Ishikawa (cell line): ENCODE results near the gene SCIMP.

Source experiments
- CEBPB ChIP-seq: IDR thresholded peaks from 2 replicates; pipeline ENCODE4 v1.6.1; 2012
- NFIC ChIP-seq: IDR thresholded peaks from 2 replicates; pipeline ENCODE4 v1.6.1; 2012
- TF ChIP-seq, protein P1 (sequence below): IDR thresholded peaks from 2 replicates; pipeline ENCODE4 v1.6.1; 2012; ENCODE audit warnings: low read depth, mild to moderate bottlenecking

DNA sequence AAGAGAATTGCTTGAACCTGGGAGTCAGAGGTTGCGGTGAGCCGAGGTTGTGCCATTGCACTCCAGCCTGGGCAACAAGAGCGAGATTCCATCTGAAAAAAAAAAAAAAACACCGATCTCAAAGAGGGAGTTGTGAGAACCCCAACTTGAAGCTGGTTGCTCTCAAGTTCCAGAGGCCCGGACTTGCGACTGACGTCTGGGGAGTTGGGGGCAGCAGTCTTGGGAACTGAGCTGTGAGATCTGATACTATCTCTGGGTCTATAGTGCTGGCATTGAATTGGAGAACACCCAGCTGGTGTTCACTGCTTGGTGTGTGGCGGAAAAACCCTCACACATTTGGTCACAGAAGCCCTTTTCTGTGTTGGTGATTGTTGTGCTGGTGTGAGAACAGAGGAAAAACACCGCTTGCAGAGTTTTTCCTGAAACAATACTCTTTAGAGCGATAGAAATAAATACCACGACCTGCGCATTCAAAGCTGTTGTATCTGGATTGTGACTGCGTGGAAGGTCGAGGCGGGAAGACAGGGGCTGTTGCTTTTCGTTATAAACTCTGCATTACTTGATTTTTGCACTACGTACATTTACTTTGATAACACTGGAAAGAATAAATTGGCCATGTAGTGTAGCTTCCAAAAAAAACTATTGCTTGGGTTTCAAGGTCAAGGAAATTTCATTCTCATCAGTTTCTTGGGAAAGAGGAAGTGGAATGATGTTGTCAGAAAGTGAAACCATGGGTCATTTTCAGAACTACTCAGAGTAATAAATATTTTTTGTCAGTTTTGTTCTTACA lies 8.8 kb downstream of the SCIMP start:
- TF ChIP-seq CEBPB, result no peak
- no peak for TF ChIP-seq NFIC
- TF ChIP-seq, protein P1, sequence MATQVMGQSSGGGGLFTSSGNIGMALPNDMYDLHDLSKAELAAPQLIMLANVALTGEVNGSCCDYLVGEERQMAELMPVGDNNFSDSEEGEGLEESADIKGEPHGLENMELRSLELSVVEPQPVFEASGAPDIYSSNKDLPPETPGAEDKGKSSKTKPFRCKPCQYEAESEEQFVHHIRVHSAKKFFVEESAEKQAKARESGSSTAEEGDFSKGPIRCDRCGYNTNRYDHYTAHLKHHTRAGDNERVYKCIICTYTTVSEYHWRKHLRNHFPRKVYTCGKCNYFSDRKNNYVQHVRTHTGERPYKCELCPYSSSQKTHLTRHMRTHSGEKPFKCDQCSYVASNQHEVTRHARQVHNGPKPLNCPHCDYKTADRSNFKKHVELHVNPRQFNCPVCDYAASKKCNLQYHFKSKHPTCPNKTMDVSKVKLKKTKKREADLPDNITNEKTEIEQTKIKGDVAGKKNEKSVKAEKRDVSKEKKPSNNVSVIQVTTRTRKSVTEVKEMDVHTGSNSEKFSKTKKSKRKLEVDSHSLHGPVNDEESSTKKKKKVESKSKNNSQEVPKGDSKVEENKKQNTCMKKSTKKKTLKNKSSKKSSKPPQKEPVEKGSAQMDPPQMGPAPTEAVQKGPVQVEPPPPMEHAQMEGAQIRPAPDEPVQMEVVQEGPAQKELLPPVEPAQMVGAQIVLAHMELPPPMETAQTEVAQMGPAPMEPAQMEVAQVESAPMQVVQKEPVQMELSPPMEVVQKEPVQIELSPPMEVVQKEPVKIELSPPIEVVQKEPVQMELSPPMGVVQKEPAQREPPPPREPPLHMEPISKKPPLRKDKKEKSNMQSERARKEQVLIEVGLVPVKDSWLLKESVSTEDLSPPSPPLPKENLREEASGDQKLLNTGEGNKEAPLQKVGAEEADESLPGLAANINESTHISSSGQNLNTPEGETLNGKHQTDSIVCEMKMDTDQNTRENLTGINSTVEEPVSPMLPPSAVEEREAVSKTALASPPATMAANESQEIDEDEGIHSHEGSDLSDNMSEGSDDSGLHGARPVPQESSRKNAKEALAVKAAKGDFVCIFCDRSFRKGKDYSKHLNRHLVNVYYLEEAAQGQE, result no peak
